ENCODE results near the gene EPN3. TPM values are rescaled to one million over a fixed set of nuclear protein-coding genes. Genes with fewer than 3 reads are reported as not detected.

EPN3 gene
- polyA plus RNA-seq, 1 donor (not counting 4 experiments of a cell fraction or from before 2014, with no cell fraction given): 66.7 TPM

- H4K20me1 ChIP-seq (ENCODE audit: control insufficient read depth, extremely low read depth, insufficient read depth, low read length): no peaks in the 10 kb centered on the region
- H3K79me2 ChIP-seq (ENCODE audit: control insufficient read depth, insufficient read depth, low read length): no peaks in the 10 kb centered on the region
- dilution Hi-C loops (cut with MboI; ENCODE audit: extremely low pct_ligation_motif_present, low sequenced_read_pairs): no loop called here
- no peaks in the 10 kb centered on the region for H3K9me1 ChIP-seq (ENCODE audit: control insufficient read depth, extremely low read depth, insufficient read depth, low read length)
- no peak overlapping the region for H3K27ac ChIP-seq (ENCODE audit: control insufficient read depth, insufficient read depth, low read length)
- H3K4me2 ChIP-seq (ENCODE audit: control insufficient read depth, extremely low read depth, insufficient read depth, low read depth, low read length): no peak overlapping the region
- no peaks in the 10 kb centered on the region for H3K27me3 ChIP-seq (ENCODE audit: control insufficient read depth, extremely low read depth, insufficient read depth, low read length)
- H3K9me3 ChIP-seq (ENCODE audit: control insufficient read depth, low read depth, low read length): no peaks in the 10 kb centered on the region
- H3K4me1 ChIP-seq (ENCODE audit: control insufficient read depth, extremely low read depth, insufficient read depth, low read length): peaks cover 7% of the 10 kb centered on the region
- H3K36me3 ChIP-seq (ENCODE audit: control insufficient read depth in 2 of 2, extremely low read depth in 1 of 2, insufficient read depth in 2 of 2, low read length in 2 of 2): peaks cover 5 to 14% of the 10 kb centered on the region in 2 experiments
- H3K4me3 ChIP-seq (ENCODE audit: control insufficient read depth in 2 of 3, extremely low read depth in 1 of 3, insufficient read depth in 2 of 3, low read depth in 1 of 3, low read length in 3 of 3): no peak overlapping the region
- no peak overlapping the region for H3K9ac ChIP-seq (ENCODE audit: control insufficient read depth, extremely low read depth, insufficient read depth, low read length)
- DNase-seq (ENCODE audit: low read depth, low spot score): no peak
- FAIRE-seq: no peak
- no peak overlapping the region for H2AFZ ChIP-seq (ENCODE audit: control insufficient read depth, low read length)
- no peak for TF ChIP-seq EZH2 (IDR thresholded peaks at IDR 0.05; ENCODE audit: low read length)
- no peak for TF ChIP-seq CTCF (optimal IDR thresholded peaks at IDR 0.05 in 1 of 3, IDR thresholded peaks at IDR 0.05 in 1 of 3, conservative IDR thresholded peaks at IDR 0.05 in 1 of 3; ENCODE audit: extremely low read depth in 1 of 3, insufficient read depth in 2 of 3, low read length in 3 of 3)
Measured at GRCh38 chr17:50548831-50549230, 16.3 kb downstream of the EPN3 start.

- no peaks in the 10 kb centered on the region for H3K9me1 ChIP-seq (ENCODE audit: control insufficient read depth, extremely low read depth, insufficient read depth, low read length)
- no peak overlapping the region for H3K4me2 ChIP-seq (ENCODE audit: control insufficient read depth, extremely low read depth, insufficient read depth, low read depth, low read length)
- dilution Hi-C loops (cut with MboI; ENCODE audit: extremely low pct_ligation_motif_present, low sequenced_read_pairs): no loop called here
- H4K20me1 ChIP-seq (ENCODE audit: control insufficient read depth, extremely low read depth, insufficient read depth, low read length): no peaks in the 10 kb centered on the region
- DNase-seq (ENCODE audit: low read depth, low spot score): no peak
- no peak overlapping the region for H2AFZ ChIP-seq (ENCODE audit: control insufficient read depth, low read length)
- H3K4me1 ChIP-seq (ENCODE audit: control insufficient read depth, extremely low read depth, insufficient read depth, low read length): peaks cover 7% of the 10 kb centered on the region
- H3K9me3 ChIP-seq (ENCODE audit: control insufficient read depth, low read depth, low read length): no peaks in the 10 kb centered on the region
- TF ChIP-seq EZH2 (IDR thresholded peaks at IDR 0.05; ENCODE audit: low read length) (no peak), CTCF (optimal IDR thresholded peaks at IDR 0.05 in 1 of 3, IDR thresholded peaks at IDR 0.05 in 1 of 3, conservative IDR thresholded peaks at IDR 0.05 in 1 of 3; ENCODE audit: extremely low read depth in 1 of 3, insufficient read depth in 2 of 3, low read length in 3 of 3) (no peak)
- no peak overlapping the region for H3K4me3 ChIP-seq (ENCODE audit: control insufficient read depth in 2 of 3, extremely low read depth in 1 of 3, insufficient read depth in 2 of 3, low read depth in 1 of 3, low read length in 3 of 3)
- H3K27ac ChIP-seq (ENCODE audit: control insufficient read depth, insufficient read depth, low read length): no peak overlapping the region
- peaks cover 5 to 14% of the 10 kb centered on the region in 2 experiments for H3K36me3 ChIP-seq (ENCODE audit: control insufficient read depth in 2 of 2, extremely low read depth in 1 of 2, insufficient read depth in 2 of 2, low read length in 2 of 2)
- no peak overlapping the region for H3K9ac ChIP-seq (ENCODE audit: control insufficient read depth, extremely low read depth, insufficient read depth, low read length)
- no peaks in the 10 kb centered on the region for H3K27me3 ChIP-seq (ENCODE audit: control insufficient read depth, extremely low read depth, insufficient read depth, low read length)
- FAIRE-seq: no peak
- H3K79me2 ChIP-seq (ENCODE audit: control insufficient read depth, insufficient read depth, low read length): no peaks in the 10 kb centered on the region
Measured at GRCh38 chr17:50549256-50549941, 16.9 kb downstream of the EPN3 start.

Data from keratinocyte (primary cell).